DMS153 (cell line): ENCODE results near the gene UNC50.
A peak's percentile ranks its signal among the peaks of the same experiment; 100 is the strongest.
"Not testable (repeated sequence)": the region's sequence is repeated elsewhere in the genome, so short reads cannot be mapped to it uniquely, and the experiment has no call there.

Source experiments
- DNase-seq: peaks from one replicate; lab custom pipeline; 2025; lab: John Stamatoyannopoulos, UW

Gene UNC50

DNA sequence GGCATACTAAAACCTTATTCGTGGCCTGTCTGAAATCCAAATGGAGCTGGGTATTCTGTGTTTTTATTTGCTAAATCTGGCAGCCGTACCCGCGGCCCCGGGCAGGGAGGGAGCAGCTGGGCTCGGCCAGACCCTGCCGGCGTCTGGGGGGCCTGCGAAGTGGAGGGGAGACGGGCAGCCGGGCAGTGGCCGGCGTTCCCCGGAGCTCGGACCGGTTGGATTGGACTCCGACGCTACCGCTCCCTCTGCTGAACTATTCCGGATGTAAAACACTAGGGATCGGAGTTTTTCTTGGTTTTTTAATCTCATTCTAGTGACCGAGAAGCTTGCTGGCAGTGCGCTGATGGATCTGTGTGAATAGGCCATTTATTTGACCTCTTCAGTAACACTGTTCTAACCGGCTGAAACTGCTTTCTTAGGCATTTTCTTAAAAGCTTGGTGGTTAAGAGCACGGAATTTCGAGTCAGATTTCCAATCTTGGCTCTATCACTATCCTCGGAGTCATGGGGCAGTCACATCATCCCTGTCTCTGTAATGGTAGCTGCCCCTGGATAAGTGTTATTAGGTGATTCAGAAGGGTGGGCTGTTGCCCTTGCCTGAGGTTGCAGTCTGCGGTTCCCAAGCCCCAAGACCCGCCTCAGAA, 694 bp downstream of the UNC50 start:
- no peak for DNase-seq

DNA sequence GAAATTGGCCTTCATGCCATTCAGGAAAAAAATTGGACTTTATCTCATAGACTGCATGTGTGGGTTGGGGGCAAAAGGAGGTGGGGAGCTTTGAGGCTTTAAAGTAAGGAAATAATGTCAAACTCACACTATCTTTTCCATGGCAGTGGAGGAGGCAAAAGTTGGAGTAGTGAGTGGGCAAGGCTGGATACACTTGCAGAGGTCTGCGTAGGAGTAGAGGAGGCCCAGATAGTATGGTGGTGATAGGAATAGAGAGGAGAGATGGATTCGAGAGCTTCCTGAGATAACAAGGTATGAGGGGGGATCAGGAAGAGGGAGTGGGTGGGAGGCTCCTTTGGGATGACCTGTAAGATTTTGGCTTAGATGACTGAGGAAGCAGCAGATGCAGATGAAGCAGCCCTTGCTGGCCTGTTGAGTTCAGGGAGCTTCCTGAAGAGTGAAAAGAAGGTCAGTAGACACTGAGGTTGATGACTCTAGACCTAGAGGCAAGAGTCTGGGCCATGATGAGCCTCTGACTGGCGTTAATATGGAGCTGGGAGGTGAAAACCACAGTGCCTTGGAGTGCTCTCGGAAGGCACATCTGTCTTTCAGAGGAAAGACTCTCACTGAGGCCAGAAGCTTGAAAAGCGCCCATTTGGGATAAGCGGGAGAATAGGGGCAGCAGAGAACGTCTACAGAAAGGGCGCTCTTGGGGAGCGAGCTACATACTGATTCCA, 5.8 kb downstream of the UNC50 start:
- DNase-seq, result no peak

DNA sequence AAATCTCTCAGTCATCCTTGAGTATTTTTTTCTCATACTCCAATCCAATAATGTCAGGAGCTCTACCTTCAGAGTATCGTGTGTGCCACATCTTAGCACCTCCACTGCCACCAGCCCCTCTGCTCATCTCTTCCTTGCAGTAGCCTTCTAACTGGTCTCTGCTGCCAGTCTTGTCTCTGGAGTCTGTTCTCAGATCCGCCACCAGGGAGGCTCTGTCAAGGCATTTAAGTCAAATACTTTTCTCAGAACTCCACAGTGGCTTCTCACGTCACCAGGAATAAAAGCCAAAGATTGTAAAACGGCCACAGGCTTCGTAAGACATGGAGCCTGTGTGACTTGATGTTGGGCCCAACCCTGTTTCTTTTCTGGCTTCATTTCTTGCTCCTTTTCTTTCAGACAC, 7.1 kb downstream of the UNC50 start:
- no peak for DNase-seq

DNA sequence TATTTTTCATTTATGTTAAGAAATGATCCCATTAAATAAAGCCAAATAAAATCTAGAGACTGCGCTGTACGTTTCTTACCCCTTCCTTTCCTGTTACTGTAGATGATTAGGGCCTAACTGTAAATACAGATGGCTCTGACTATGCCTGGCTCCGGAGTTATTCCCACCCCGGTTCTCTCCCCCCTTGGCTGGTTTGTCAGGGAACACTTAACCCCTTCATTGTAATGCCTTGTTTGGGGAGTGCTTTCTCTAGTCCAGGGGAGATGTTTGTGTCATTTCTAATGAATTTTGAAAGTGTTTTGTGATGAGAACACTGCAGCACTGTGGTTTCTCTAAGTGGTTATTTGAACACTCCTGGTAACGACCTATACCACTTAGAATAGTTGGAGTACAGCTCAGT, 8.8 kb downstream of the UNC50 start:
- DNase-seq, result no peak

DNA sequence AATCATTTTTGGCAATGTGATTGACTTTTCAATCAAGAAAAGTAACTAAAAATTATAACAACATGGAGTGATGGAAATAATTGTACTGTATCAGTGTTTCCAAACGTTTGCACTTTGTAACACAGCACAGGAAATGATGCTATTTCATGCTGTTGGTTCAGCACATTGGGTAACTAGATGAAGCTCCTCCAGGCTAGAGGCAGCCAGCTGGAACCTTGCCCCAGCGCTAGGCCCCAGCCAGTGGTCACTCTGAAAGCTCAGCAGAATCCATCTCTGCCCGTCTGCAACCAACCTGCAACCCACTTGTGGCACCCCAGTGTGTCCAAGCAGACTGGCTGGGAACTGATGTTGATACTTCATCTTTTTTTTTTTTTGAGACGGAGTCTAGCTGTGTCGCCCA, 15.3 kb downstream of the UNC50 start:
- no peak for DNase-seq

DNA sequence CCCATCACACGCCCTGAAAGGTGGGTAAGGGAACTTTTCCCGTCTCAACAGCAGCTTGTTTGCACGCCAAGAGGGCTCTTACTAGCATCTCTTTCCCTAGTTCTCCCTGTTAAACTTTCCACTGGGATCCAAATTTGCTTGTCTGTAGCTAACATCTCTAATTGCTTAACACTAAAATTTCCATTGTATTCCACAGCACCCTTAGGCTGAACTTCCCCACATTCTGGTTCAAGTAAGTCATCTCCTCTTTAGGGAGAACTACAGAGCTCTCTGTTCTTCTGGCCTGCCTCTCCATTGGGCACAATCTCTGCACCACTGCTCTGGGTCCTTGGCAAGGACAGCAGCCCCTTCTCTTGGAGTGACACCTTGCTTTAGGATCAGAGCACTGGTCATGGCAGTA, 24.0 kb downstream of the UNC50 start:
- no peak for DNase-seq

DNA sequence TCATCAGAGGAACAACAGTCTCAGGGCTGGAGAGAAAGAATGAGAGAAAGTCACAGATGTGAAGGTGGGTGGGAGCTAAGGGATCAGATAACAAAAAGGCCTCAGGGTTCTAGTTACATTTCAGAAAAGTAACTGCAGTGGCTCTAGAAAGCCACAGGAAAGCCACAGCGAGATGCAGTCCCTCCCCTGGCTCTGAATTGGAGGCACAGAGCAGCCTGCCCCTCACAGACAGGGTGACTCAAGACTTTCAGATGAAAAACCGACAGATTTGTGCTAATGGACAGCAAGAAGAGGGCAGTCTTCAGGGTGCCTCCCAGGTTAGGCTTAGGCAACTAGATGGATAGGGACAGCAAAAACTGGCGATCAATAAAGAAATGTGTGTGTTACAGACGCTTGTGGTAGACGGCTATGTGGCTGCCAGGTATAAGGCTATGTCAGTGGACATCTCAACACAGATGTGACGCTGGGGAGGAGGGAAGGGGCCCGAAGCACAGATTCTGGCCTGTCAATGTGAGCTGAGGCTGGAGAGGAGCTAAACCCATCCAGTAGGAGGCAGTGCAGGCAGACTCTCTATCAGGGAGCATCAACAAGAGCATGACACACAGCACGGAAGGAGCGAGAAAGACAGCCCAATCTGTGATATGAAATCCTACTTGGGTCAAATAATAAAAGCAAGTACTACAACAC, 26.2 kb downstream of the UNC50 start:
- no peak for DNase-seq

DNA sequence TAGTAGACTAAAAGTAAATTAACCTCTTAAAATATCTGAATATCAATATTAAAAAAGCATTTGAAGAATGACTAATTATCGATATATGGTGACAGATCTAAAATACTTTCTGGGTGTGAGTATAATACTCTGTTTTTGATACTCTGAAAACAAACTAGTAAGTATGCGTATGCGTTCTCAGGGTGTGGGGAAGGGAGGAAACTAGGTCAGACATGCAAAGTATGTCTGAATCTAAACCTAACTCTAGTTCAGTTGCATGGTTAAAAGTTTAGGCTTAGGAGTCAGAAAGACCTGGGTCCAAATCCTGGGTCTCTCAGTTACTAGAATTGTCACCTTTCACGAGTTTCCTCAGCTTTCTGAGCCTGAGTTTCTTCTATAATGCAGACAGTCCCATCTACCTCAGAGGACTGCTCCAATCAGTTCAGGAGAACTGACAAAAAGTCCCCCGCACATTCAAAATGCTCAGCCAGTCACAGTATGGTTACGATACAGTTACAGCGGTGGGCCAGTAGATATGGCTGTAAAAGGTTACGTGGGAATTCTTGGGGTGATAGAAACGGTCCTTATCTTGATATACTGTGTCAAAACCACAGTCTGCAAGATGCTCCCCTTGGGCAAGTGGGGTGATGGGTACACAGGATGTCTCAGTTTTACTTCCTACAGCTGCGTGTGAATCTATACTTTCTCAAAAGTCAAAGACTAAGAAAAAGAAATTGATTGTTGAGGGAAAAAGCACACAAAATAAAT, 29.2 kb downstream of the UNC50 start:
- DNase-seq, result no peak

DNA sequence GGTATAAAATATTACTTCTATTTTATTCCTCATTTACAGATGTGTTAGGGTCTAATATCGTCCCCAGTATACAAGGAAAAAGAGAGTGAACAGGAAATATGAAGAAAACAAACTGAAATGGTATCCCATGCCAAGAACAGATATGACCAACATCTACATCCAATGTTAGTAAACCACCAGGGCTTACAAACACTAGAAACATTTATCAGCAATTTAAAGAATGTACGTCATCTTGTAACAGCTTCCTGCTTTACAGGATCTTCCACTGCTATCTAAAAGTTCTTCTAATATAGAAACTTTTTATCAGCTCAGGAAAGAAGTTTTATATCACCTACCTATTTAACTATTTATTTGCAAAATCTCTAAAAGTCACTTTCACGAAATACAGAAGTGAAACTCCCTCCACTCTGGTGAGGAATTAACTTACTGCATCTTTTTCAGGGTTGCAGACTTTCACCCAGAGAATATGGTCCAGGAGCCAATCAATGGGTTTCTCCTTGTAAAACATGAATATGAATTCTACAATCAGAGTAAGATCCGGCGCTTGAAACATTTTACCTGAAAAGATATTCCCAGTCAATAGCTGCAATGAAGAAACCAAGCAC, 35.2 kb downstream of the UNC50 start:
- no peak for DNase-seq

DNA sequence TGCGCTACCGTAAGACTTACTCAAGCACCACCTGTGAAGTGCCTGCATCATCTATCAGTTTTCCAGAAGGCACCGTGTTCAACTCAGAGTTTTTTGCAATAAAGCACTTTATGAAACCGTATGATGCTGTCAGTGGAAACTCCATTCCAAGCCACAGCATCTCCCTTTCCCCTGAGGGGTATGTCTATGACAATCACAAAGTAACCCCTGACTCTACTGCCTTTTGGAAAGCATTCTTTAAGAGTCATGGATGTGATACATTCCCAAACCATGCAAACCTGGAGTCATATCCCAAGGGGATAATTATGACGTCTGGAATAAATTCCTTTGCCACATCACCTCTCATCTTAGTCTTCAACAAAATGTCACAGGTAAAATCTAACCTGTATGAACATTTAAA, 39.2 kb downstream of the UNC50 start:
- no peak for DNase-seq

DNA sequence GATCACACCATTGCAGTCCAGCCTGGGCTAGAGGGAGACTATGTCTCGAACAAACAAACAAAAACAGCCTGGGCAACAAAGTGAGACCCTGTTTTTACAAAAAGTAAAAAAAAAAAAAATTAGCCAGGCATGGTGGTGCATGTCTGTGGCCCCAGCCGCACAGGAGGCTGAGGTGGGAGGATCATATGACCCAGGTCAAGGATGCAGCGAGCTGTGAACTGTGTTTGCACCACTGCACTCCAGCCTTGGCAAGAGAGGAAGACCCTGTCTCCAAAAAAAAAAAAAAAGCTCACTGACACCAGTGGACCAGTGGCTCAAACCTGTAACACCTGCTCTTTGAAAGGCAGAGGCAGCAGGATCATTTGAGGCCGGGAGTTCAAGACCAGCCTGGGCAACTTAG, 40.1 kb downstream of the UNC50 start:
- no peak for DNase-seq

DNA sequence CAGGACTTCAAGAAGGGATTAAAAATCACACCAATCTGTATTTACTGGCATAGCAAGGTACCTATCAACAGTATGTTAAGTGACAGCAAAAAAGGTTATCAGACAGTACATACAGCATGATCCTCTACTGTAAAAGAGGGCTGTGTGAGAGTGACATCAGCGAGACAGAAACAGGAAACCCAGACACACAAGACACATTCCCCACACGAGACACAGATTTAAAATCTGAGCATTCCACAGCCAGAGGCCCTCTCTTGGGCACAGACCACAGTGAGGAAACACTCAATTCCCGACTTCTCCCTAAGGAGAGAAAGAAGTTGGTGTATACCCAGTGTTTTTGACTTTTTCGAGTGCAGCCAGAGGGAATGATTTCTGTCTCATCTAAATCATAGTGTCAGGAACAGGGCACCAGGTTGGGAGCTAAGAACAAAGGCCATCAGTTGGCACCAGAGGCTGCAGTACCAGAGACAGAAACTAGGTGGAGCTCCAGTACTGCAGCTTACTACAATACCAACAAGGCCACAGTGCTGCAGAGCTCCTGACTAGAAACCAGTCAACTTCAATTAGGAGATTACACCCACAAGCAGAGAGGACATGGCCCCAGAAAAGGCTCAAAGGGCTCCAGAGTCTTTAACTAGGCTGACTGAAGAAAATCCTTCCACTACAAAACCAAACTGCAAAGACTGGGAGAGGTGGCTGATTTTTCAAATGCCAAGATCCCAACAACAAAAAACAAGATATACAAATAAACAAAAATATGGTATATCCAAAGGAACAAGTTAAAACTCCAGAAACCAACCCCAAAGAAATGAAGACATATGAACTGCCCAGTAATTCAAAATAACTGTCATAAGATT, 41.0 kb downstream of the UNC50 start:
- peak; percentile 72 for DNase-seq

DNA sequence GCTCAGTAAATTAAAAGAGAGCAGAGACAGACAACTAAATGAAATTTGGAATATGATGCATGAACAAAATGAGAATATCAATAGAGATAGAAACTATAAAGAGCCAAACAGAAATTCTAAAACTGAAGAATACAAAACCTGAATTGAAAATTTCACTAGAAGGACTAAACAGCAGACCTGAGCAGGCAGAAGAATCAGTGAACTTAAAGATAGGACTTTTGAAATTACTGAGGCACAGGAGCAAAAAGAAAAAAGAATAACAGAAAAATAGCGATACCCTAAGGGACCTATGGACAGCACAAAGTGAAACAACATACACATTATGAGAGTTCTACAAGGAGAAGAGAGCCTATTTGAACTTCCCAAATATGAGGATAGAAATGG, 41.6 kb downstream of the UNC50 start:
- DNase-seq, result no peak

DNA sequence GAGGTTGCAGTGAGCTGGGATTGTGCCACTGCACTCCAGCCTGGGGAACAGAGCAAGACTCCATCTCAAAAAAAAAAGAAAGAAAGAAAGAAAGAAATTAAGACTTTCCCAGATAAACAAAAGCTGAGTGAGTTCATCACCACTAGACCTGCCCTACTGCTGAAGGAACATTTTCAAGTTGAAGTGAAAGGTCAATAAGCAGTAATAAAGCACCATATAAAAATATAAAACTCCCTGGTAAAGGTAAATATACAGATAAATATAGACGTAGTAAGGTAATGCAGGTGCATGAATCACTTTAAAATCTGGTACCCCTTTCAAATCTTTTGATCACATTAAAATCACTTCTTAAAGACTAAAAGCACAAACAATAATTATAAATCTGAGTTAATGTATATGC, 42.6 kb downstream of the UNC50 start:
- DNase-seq, result no peak

DNA sequence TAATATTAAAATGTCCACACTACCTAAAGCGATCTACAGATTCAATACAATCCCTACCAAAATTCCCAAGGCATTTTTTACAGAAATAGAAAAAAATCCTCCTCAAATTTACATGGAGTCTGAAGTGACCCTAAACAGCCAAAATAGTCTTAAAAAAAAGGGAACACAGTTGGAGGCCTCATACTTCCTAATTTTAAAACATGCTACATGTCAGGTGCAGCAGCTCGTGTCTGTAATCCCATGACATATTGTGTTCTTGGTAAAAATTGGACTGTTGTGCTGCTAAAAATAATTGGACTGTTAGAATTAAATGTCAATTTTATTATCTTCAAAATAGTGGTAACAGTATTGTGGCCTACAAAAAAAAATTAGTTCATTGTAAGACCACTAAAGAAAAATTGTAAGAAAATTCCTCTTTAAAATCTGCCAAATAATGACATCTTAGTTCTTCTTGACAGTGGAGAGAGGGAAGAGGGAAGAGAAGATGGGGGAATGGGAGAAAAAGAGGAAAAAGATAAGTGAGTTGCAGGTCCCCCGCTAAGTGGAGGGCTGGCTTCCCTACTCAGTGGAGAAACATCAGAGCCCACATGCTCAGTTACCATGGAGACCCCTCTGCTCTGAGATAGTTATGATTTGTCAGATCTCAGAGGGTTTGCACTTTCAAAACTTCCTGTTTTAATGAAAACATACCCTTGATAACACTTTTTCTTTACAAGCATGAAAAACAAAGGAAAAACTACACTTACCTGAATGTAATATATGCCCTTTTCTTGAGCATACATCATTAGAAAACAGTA, 46.5 kb downstream of the UNC50 start:
- DNase-seq, result no peak

DNA sequence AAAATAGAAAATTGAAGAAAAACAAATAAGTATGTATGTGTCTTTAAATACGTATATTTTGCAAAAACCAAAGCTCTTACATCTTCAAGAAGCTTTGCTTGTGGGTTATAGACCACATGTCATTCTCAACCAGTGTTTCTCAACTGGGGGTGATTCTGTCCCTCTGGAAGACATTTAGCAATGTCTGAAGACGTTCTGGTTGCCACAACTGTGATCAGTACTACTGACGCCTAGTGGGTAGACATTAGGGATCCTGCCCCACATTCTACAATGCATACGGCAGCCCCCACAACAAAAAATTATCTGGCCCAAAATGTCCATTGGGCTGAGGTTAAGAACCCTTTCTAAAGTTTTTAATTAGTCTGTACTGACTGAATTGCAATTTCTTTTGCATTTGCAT, 48.4 kb downstream of the UNC50 start:
- DNase-seq, result no peak

DNA sequence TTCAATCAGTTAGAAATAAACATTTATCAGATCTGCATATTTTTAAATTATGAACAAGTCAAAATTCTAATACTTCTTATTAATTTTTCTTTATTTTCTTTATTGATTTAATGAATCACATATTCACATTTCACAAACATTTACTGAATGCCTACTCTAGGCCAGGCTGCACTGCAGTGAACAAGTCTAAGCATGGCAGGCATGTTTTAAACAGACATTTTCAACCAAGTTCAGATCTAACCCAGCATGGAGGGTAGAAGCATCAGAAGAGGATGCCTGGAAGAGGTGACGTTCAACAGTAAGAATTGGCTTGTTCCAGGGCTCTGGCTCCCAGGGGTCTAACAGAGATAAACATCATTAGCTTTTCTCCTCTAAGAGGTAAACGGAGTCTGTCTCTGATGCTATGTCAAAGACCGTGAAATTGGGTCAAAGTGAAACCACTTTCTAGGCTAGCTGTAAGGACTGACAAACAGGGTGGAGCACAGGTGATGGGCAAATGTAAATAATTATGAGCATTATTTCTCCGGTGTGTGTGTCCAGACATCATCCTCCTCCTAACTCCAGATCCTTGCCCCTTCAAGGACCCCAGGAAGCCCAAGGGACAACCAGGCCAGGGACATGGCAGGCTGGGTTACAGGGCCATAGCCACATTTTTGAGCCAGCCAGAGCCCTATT, 50.6 kb downstream of the UNC50 start:
- no peak for DNase-seq

DNA sequence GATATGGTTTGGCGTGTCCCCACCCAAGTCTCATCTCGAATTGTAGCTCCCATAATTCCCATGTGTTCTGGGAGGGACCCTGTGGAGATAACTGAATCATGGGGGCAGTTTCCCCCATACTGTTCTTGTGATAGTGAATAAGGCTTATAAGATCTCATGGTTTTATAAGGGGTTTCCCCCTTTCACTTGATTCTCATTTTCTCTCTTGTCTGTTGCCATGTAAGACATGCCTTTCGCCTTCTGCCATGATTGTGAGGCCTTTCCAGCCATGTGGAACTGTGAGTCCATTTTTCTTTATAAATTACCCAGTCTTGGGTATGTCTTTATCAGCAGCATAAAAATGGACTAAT, 51.1 kb downstream of the UNC50 start:
- not testable (repeated sequence) for DNase-seq

DNA sequence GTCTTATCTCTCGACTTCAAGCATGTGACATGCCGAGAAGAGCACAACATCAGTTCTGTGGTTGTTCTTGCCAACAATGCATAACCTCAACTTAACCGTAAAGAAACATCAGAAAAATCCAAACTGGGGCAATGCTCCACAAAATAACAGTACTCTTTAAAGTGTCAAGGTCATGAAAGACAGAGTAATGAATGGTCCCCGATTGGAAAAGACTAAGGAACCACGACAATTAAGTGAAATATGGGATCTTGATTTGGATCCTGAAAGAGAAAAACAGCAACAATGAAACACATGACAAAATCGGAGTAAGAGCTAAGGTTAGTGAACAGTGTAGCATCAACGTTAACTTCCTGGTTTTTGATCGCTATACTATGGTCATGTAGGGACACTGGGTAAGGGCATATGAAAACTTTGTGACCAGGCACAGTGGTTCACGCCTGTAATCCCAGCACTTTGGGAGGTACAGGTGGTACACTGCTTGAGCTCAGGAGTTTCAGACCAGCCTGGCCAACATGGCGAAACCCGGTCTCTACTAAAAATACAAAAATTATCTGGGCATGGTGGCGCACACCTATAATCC, 55.2 kb downstream of the UNC50 start:
- DNase-seq, result no peak

DNA sequence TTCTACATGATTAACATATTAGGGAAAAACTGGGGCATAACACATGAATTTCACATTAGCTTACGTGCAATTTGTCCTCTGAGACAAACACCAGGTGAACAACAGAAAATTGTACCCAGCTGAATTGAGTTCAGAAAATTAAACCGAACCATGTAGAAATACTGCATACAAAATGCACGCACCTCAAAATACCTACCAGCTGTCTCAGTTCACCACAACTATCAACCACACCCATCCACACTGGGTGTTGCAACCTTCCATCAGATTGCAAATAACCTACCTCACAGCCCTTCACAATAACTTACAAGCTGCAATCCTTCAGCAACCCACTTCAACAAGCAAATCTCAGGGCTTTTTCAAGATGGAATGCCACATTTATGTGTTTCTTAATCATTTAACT, 55.9 kb downstream of the UNC50 start:
- DNase-seq, result no peak
